H1 (cell line): ENCODE data around the gene PDPK1. TPM values are rescaled to one million over a fixed set of nuclear protein-coding genes. Genes with fewer than 3 reads are reported as not detected.

Experiments
- BRCA1 ChIP-seq: IDR thresholded peaks from 2 replicates; pipeline ENCODE4 v1.6.1; 2012; ENCODE audit warnings: low read depth, low read length, improper control_type of control experiment
- CBX5 ChIP-seq: fragments of 300-800, 300-1000 bp; sonication (generic); IDR thresholded peaks from 2 replicates; pipeline ENCODE4 v1.7.1; 2016; ENCODE audit warnings: antibody characterized with exemption, low read length, low read depth
- CBX8 ChIP-seq: fragments of 300-800, 300-1000 bp; sonication (generic); IDR thresholded peaks from 2 replicates; pipeline ENCODE4 v1.7.1; 2016; ENCODE audit warnings: low read depth, low read length, borderline replicate concordance
- RAD21 ChIP-seq, 2 experiments: IDR thresholded peaks in 1 of 2; conservative IDR thresholded peaks in 1 of 2; 2 replicates each; pipeline ENCODE4 v1.6.1; 2011; ENCODE audit warnings: low read depth in 2 of 2, low read length in 2 of 2, improper control_type of control experiment in 1 of 2, inconsistent platforms in 1 of 2, mild to moderate bottlenecking in 1 of 2, moderate library complexity in 1 of 2
- RFX5 ChIP-seq: IDR thresholded peaks from 2 replicates; pipeline ENCODE4 v1.6.1; 2011; ENCODE audit warnings: low read depth, low read length, improper control_type of control experiment, borderline replicate concordance
- RXRA ChIP-seq: IDR thresholded peaks from 2 replicates; pipeline ENCODE4 v1.6.1; 2011; ENCODE audit warnings: low read depth, mild to moderate bottlenecking, low read length, moderate library complexity; ENCODE audit not compliant: insufficient read depth
- SIX5 ChIP-seq: IDR thresholded peaks from 2 replicates; pipeline ENCODE4 v1.6.1; 2011; ENCODE audit warnings: mild to moderate bottlenecking, low read depth, low read length
- TAF1 ChIP-seq: IDR thresholded peaks from 2 replicates; pipeline ENCODE4 v1.6.1; 2011; ENCODE audit warnings: mild to moderate bottlenecking, low read depth, low read length
- polyA plus RNA-seq, 7 experiments: library from polyadenylated mRNA; depleted of rRNA in 3 of 7; stranded (reverse) in 5 of 7; unstranded in 2 of 7; fragments of >200 nt in 5 of 7; fragments of 200-250 nt in 2 of 7; gene quantifications; 1 replicate in 5 of 7; 2 replicates in 1 of 7; 4 replicates in 1 of 7; pipeline versions ENCODE4 v1.2.1 to v1.2.3, GENCODE V29; 2011 to 2013; ENCODE audit warnings: missing spikeins in 2 of 7, mixed read lengths in 2 of 7
- total RNA-seq: library from RNA; stranded (reverse); fragmentation: NEBNext Ultra II Directional; extraction: Animal tissue kit (Norgen Biotek cat#: 25700); gene quantifications from 2 replicates; pipeline ENCODE4 v1.2.1, GENCODE V29; 2021

The PDPK1 gene
- total and polyA plus RNA-seq, 2 of the 8 experiments (the other 6 are each of a cell fraction or from before 2014, with no cell fraction given): 17.1 to 27.8 TPM

GRCh38 chr16:2596747-2597559 lies 59.1 kb downstream of the PDPK1 start (continued):
- TF ChIP-seq RAD21 (IDR thresholded peaks at IDR 0.05 in 1 of 2, conservative IDR thresholded peaks at IDR 0.05 in 1 of 2; ENCODE audit: low read depth in 2 of 2, low read length in 2 of 2): no peak
- TF ChIP-seq TAF1: no peak
- TF ChIP-seq RXRA: no peak
- TF ChIP-seq CBX8: no peak
- TF ChIP-seq BRCA1: no peak
- TF ChIP-seq CBX5: no peak
- TF ChIP-seq SIX5: no peak
- no peak for TF ChIP-seq RFX5
